HG03064 (cell line): ENCODE data around the gene PCDHGC5.

Experiments
- ATAC-seq: cut with Tn5 transposase; IDR thresholded peaks from one replicate; pipeline ENCODE4 v1.9.1; 2021; ENCODE audit warnings: low read depth; ENCODE audit not compliant: unreplicated experiment

The PCDHGC5 gene

GRCh38 chr5:141527426-141527825 is 38.5 kb downstream of the PCDHGC5 start:
- no peak for ATAC-seq

DNA sequence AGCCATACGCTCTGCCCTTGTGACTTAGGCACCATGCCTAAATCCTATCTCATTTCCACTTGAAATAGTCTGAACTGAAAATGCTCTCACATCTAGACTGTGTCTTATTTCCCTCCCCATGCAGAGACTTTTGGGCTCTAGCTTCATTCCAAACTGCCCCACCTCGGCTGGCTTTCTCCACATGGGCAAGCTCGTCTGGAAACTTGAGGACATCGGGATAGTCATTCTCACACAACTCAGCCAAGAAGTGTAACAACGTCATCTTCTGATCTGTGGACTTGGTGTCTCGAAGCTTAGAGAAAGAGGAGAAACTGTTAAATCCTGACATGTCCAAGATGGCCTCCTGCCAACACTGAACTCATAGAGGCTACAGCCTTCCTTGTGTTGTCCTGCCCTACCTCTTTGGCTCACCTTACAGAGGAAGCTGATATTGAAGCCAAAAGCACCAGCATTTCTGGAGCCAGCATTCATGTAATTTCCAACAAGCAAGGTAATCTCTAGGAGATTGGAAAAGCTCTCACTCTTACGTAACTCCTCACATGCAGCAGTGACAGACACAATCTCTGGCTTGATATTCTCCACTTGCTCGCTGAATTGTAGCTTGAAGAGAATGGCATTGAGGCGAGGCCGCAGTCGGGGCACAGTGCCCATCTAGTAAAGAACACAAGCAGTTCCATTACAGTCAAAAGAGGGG is 39.6 kb downstream of the PCDHGC5 start:
- no peak for ATAC-seq

DNA sequence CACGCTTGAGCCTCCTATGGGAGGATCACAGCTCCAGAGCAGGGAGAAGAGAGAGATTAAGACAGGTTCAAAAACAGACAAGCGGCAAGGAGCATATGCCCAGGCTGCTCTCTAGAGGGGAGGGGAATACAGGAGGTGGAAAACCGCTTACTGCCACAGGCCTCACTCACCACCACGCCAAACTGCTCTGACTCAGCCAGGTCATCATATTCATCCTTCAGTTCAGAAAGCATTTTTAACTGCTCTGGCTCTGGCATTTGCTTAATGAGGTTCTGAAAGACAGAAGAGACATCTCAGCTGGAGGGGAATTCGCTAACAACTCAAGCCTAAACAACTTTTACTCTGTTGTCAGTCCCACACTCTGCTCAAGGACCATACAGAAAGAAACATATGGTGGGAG is 40.1 kb downstream of the PCDHGC5 start:
- ATAC-seq = peak; percentile 59

DNA sequence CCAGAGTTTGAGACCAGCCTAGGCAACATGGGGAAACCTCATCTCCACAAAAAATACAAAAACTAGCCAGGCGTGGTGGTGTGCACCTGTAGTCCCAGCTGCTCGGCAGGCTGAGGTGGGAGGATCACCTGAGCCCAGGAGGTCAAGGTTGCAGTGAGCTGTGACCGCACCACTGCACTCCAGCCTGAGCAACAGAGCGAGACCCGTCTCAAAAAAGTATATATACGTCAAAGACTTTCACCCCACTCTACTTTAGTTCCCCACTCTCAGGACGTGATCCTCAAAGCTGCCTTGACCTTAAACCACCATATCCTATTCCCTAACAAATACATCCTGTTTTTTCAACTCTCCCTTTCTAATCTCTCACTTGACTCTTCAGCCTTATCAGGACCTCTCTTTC is 41.0 kb downstream of the PCDHGC5 start:
- peak; percentile 44 for ATAC-seq

- ATAC-seq = no peak
Measured at GRCh38 chr5:141532726-141533125, 43.8 kb downstream of the PCDHGC5 start.

GRCh38 chr5:141533897-141534296 is 45.0 kb downstream of the PCDHGC5 start:
- ATAC-seq = no peak

- no peak for ATAC-seq
Measured at GRCh38 chr5:141534492-141535213, 45.8 kb downstream of the PCDHGC5 start.
